ENCODE data around the gene RHNO1.

The RHNO1 gene

DNA sequence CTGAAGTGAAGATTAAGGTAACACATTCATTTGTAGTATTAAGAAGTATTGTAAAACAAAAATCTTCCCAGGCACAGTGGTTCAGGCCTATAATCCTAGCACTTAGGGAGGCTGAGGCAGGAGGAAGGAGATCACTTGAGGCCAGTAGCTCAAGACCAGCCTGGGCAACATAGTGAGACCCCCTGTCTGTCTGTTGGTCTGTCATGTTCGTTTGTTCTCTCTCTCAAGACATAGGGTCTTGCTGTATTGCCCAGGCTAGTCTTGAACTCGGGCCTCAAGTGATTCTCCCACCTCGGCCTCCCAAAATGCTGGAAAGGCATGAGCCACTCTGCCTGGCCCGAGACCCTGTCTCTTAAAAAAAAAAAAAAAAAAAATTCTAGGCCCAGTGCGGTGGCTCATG is 20.4 kb downstream of the RHNO1 start:
- H3K4me1 ChIP-seq (ENCODE audit: low read length): no peaks in the 10 kb centered on the region
- no peaks in the 10 kb centered on the region for H4K20me1 ChIP-seq (ENCODE audit: insufficient read depth, low read length)
- no peak overlapping the region for H2AFZ ChIP-seq (ENCODE audit: low read length)
- no peaks in the 10 kb centered on the region for H3K9me3 ChIP-seq (replicated peaks; ENCODE audit: insufficient read depth, low read length)
- no peak for TF ChIP-seq EZH2 (optimal IDR thresholded peaks at IDR 0.05; ENCODE audit: low read depth, low read length)
- TF ChIP-seq, protein P1, sequence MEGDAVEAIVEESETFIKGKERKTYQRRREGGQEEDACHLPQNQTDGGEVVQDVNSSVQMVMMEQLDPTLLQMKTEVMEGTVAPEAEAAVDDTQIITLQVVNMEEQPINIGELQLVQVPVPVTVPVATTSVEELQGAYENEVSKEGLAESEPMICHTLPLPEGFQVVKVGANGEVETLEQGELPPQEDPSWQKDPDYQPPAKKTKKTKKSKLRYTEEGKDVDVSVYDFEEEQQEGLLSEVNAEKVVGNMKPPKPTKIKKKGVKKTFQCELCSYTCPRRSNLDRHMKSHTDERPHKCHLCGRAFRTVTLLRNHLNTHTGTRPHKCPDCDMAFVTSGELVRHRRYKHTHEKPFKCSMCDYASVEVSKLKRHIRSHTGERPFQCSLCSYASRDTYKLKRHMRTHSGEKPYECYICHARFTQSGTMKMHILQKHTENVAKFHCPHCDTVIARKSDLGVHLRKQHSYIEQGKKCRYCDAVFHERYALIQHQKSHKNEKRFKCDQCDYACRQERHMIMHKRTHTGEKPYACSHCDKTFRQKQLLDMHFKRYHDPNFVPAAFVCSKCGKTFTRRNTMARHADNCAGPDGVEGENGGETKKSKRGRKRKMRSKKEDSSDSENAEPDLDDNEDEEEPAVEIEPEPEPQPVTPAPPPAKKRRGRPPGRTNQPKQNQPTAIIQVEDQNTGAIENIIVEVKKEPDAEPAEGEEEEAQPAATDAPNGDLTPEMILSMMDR (IDR thresholded peaks at IDR 0.05; ENCODE audit: low read length): no peak
- TF ChIP-seq EZH2phosphoT487 (IDR thresholded peaks at IDR 0.05; ENCODE audit: low read length): no peak
- no peaks in the 10 kb centered on the region for H3K27me3 ChIP-seq (replicated peaks; ENCODE audit: insufficient read depth, low read length)
- H3K79me2 ChIP-seq (ENCODE audit: low read length): no peaks in the 10 kb centered on the region
- no peak for DNase-seq
- no peaks in the 10 kb centered on the region for H3F3A ChIP-seq (ENCODE audit: insufficient read depth, low read length)
- H3K4me3 ChIP-seq (ENCODE audit: low read length): no peak overlapping the region
- no peak overlapping the region for H3K27ac ChIP-seq (ENCODE audit: low read length)
- no peak overlapping the region for H3K4me2 ChIP-seq (ENCODE audit: low read depth, low read length)
- no peaks in the 10 kb centered on the region for H3K9me2 ChIP-seq (replicated peaks; ENCODE audit: insufficient read depth, low read length)
- H3K9ac ChIP-seq (ENCODE audit: low read length): no peak overlapping the region
- H3K36me3 ChIP-seq (replicated peaks; ENCODE audit: insufficient read depth, low read length): no peaks in the 10 kb centered on the region

DNA sequence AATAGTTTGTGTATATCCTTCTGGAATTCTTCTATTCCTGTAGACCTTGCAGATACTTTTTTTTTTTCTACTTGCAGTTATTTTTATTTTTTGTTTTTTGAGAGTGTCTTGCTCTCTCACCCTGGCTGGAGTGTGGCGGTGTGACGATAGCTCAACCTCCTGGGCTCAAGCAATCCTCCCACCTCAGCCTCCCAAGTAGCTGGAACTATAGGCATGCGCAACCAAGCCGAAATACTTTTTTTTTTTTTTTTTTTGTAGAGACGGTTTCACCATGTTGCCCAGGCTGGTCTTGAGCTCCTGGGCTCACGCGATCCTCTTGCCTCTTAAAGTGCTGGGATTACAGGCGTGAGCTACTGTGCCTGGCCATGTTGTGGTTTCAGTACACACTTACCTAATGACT is 23.6 kb downstream of the RHNO1 start:
- H3F3A ChIP-seq (ENCODE audit: insufficient read depth, low read length): no peaks in the 10 kb centered on the region
- no peaks in the 10 kb centered on the region for H3K36me3 ChIP-seq (replicated peaks; ENCODE audit: insufficient read depth, low read length)
- H3K27ac ChIP-seq (ENCODE audit: low read length): no peak overlapping the region
- no peak for DNase-seq
- H3K9ac ChIP-seq (ENCODE audit: low read length): no peak overlapping the region
- H3K4me1 ChIP-seq (ENCODE audit: low read length): no peaks in the 10 kb centered on the region
- H3K9me2 ChIP-seq (replicated peaks; ENCODE audit: insufficient read depth, low read length): no peaks in the 10 kb centered on the region
- H2AFZ ChIP-seq (ENCODE audit: low read length): no peak overlapping the region
- H3K27me3 ChIP-seq (replicated peaks; ENCODE audit: insufficient read depth, low read length): no peaks in the 10 kb centered on the region
- H3K9me3 ChIP-seq (replicated peaks; ENCODE audit: insufficient read depth, low read length): no peaks in the 10 kb centered on the region
- no peak overlapping the region for H3K4me3 ChIP-seq (ENCODE audit: low read length)
- H3K79me2 ChIP-seq (ENCODE audit: low read length): no peaks in the 10 kb centered on the region
- TF ChIP-seq EZH2phosphoT487 (IDR thresholded peaks at IDR 0.05; ENCODE audit: low read length): no peak
- TF ChIP-seq, protein P1 (IDR thresholded peaks at IDR 0.05; ENCODE audit: low read length): no peak
- TF ChIP-seq EZH2 (optimal IDR thresholded peaks at IDR 0.05; ENCODE audit: low read depth, low read length): no peak
- no peaks in the 10 kb centered on the region for H4K20me1 ChIP-seq (ENCODE audit: insufficient read depth, low read length)
- H3K4me2 ChIP-seq (ENCODE audit: low read depth, low read length): no peak overlapping the region

DNA sequence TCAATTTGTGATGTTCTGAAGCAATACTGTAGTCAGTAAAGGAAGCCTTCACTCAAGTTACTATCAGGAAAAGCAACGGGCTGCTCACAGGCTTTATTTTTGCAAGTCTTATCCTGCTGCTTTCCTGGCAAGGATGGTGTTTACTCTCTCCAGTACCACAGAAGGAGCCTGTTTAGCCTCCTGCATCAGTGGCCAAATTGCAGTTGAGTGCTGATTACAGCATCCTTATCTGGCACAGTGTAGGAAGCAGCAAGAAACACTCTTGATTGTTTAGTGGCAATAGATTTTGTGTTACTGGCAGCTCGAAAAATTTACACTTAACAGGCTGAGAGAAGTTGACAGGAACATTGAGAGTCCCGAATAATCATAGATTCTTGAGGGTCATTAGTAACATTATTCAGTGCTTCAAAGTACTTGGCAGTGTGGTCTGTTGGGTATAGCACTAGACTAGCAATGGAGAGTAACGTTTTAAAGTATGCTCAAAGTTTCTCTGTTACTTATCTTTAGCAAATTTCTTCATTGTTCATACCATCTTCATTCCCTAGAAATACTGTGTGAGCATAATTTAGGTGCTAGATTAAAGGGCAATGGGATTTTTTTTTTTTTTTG is 25.4 kb downstream of the RHNO1 start:
- Histone ChIP-seq H3K4me2 (ENCODE audit: low read depth, low read length) (no peak overlapping the region), H3K4me3 (ENCODE audit: low read length) (no peak overlapping the region), H3K27me3 (replicated peaks; ENCODE audit: insufficient read depth, low read length) (no peaks in the 10 kb centered on the region), H3K27ac (ENCODE audit: low read length) (no peak overlapping the region), H3K4me1 (ENCODE audit: low read length) (no peaks in the 10 kb centered on the region), H3K9me3 (replicated peaks; ENCODE audit: insufficient read depth, low read length) (no peaks in the 10 kb centered on the region), H2AFZ (ENCODE audit: low read length) (no peak overlapping the region), H4K20me1 (ENCODE audit: insufficient read depth, low read length) (no peaks in the 10 kb centered on the region), H3K9ac (ENCODE audit: low read length) (no peak overlapping the region), H3K9me2 (replicated peaks; ENCODE audit: insufficient read depth, low read length) (no peaks in the 10 kb centered on the region), H3F3A (ENCODE audit: insufficient read depth, low read length) (no peaks in the 10 kb centered on the region), H3K79me2 (ENCODE audit: low read length) (no peaks in the 10 kb centered on the region), H3K36me3 (replicated peaks; ENCODE audit: insufficient read depth, low read length) (no peaks in the 10 kb centered on the region)
- TF ChIP-seq, protein P1 (IDR thresholded peaks at IDR 0.05; ENCODE audit: low read length): no peak
- no peak for TF ChIP-seq EZH2 (optimal IDR thresholded peaks at IDR 0.05; ENCODE audit: low read depth, low read length)
- TF ChIP-seq EZH2phosphoT487 (IDR thresholded peaks at IDR 0.05; ENCODE audit: low read length): no peak
- DNase-seq: no peak
